Stomach (tissue), 9 donors: ENCODE data around the gene JMJD1C. TPM values are rescaled to one million over a fixed set of nuclear protein-coding genes. Genes with fewer than 3 reads are reported as not detected.

Experiments
- DNase-seq, 2 donors: peaks; one replicate each; pipeline versions ENCODE4 v3.0.0 to v3.0.0-alpha.2; 2013 to 2019
- H3K27ac ChIP-seq, 5 donors: fragments of 200-600 bp in 4 of 5; sonication (generic) in 4 of 5; one replicate each; pipeline ENCODE4 v1.5.1; 2013 to 2019; ENCODE audit warnings: mild to moderate bottlenecking in 1 of 5, moderate library complexity in 1 of 5
- H3K27me3 ChIP-seq, 3 donors: fragments of 200-600 bp; sonication (generic); one replicate each; pipeline ENCODE4 v1.5.1; 2017 to 2019; ENCODE audit warnings: mixed run types in 1 of 3
- H3K36me3 ChIP-seq, 4 donors: fragments of 200-600 bp; sonication (generic); 1 replicate in 3 of 4; 2 replicates in 1 of 4; pipeline ENCODE4 v1.5.1; 2016 to 2019
- H3K4me1 ChIP-seq, 4 donors: fragments of 200-600 bp; sonication (generic); one replicate each; pipeline ENCODE4 v1.5.1; 2016 to 2019
- H3K4me3 ChIP-seq, 4 donors: fragments of 200-600 bp; sonication (generic) in 3 of 4; one replicate each; pipeline ENCODE4 v1.5.1; 2016 to 2019; ENCODE audit warnings: mild to moderate bottlenecking in 1 of 4
- H3K9me3 ChIP-seq, 4 donors: fragments of 200-600 bp; sonication (generic); one replicate each; pipeline ENCODE4 v1.5.1; 2016 to 2019
- EP300 ChIP-seq: sonication (generic); formaldehyde crosslinking; IDR thresholded peaks from one replicate; pipeline ENCODE4 v1.6.1; 2017; ENCODE audit warnings: antibody characterized with exemption
- POLR2A ChIP-seq, 4 donors: fragments of 450-650 bp; IDR thresholded peaks; one replicate each; pipeline ENCODE4 v1.6.1; 2016; ENCODE audit warnings: antibody characterized with exemption in 4 of 4, control low read depth in 2 of 4, mild to moderate bottlenecking in 1 of 4, moderate library complexity in 1 of 4
- POLR2AphosphoS5 ChIP-seq, 3 donors: sonication (generic); formaldehyde crosslinking; IDR thresholded peaks; one replicate each; pipeline ENCODE4 v1.6.1; 2016; ENCODE audit warnings: antibody characterized with exemption in 3 of 3
- WGBS, 5 donors: extraction: QIAGEN DNeasy Blood & Tissue Kit in 3 of 5; methylation state at CpG; one replicate each; pipeline versions ENCODE4 v1.1.5 to v1.1.7; 2013 to 2018; 5-methylcytosine and 5-hydroxymethylcytosine counted together
- intact Hi-C: fragments of 100-400 bp; cut with DNase I; formaldehyde crosslinking; loops from one replicate; pipeline ENCODE4 v1.15.1; 2023; ENCODE audit warnings: low total_unique reads
- polyA plus RNA-seq, 3 donors: library from polyadenylated mRNA; stranded (reverse); fragments of 200-250 nt; gene quantifications; one replicate each; pipeline ENCODE4 v1.2.3, GENCODE V29; 2013
- total RNA-seq, 5 donors: library from RNA; depleted of rRNA; stranded (reverse); fragments of >200 nt; gene quantifications; one replicate each; pipeline versions ENCODE4 v1.1.0 to v1.2.3, GENCODE V29; 2014 to 2016
- TF ChIP-seq, protein P1 (sequence below), 7 experiments: fragments of 450-650 bp in 4 of 7; fragments of 200-600 bp in 3 of 7; sonication (generic) in 3 of 7; IDR thresholded peaks; one replicate each; pipeline ENCODE4 v1.5.1; 2016 to 2019; ENCODE audit warnings: antibody characterized with exemption in 7 of 7, control low read depth in 2 of 7, mild to moderate bottlenecking in 1 of 7
- donor health status: healthy with polysubstance abuse.
- donor health status: Bipolar disorder and iron deficiency.
- donor health status: healthy.

JMJD1C gene
- total and polyA plus RNA-seq, 8 donors: 13.6 to 235 (median 33.5) TPM

- 100% methylated on average over 1 of the region's 1 CpG for WGBS, 5 donors
- no peak for DNase-seq
- no peak for TF ChIP-seq POLR2A (IDR thresholded peaks at IDR 0.05)
- TF ChIP-seq POLR2AphosphoS5 (IDR thresholded peaks at IDR 0.05): no peak
- TF ChIP-seq, protein P1, sequence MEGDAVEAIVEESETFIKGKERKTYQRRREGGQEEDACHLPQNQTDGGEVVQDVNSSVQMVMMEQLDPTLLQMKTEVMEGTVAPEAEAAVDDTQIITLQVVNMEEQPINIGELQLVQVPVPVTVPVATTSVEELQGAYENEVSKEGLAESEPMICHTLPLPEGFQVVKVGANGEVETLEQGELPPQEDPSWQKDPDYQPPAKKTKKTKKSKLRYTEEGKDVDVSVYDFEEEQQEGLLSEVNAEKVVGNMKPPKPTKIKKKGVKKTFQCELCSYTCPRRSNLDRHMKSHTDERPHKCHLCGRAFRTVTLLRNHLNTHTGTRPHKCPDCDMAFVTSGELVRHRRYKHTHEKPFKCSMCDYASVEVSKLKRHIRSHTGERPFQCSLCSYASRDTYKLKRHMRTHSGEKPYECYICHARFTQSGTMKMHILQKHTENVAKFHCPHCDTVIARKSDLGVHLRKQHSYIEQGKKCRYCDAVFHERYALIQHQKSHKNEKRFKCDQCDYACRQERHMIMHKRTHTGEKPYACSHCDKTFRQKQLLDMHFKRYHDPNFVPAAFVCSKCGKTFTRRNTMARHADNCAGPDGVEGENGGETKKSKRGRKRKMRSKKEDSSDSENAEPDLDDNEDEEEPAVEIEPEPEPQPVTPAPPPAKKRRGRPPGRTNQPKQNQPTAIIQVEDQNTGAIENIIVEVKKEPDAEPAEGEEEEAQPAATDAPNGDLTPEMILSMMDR (IDR thresholded peaks at IDR 0.05): no peak
- TF ChIP-seq EP300: no peak
- no peak overlapping the region for H3K27ac ChIP-seq
- peaks cover 0 to 5% (median 0%) of the 10 kb centered on the region in 4 donors for H3K4me1 ChIP-seq
- no peak overlapping the region for H3K4me3 ChIP-seq
- no peaks in the 10 kb centered on the region for H3K27me3 ChIP-seq
- intact Hi-C loops: no loop called here
- H3K36me3 ChIP-seq: no peaks in the 10 kb centered on the region
- H3K9me3 ChIP-seq: no peaks in the 10 kb centered on the region
Measured at GRCh38 chr10:63366933-63367332, 98.8 kb downstream of the JMJD1C start.

DNA sequence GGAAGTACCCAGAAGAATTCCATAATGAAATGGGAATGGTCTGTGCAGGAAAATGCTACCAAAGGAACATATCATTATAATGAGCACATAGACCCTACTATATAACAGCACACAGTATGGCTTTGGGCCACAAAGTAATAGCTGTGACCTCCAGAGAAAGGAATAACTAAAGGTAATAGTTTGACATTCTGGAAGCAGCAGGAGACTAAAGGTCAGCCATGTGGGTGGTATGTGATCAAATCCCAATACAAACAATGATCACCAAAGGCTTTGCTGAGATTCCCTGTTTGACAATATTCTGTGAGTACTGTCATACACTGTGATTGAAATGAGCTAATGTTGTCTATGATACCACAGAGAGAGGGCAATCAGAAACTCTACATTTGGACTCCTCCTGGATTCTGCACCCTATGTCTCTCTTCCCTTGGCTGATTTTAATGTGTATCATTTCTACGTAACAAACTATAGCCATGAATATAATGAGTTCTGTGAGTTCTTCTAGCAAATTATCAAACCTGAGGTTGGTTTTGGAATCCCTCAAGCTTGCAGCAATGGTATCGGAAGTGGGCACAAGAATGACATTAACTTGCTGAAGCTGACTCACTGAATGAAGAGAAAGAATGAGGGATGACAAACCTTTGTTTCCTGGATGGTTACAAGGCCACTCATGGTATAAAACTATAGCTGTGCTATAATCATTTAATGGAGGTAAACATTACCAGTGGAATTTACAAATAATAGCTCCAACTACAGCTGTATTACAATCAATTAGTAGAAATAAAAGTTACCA, 99.6 kb downstream of the JMJD1C start:
- H3K27ac ChIP-seq: no peak overlapping the region
- TF ChIP-seq POLR2A (IDR thresholded peaks at IDR 0.05) (no peak), EP300 (no peak), POLR2AphosphoS5 (IDR thresholded peaks at IDR 0.05) (no peak)
- TF ChIP-seq, protein P1 (IDR thresholded peaks at IDR 0.05): no peak
- no peak for DNase-seq
- H3K9me3 ChIP-seq: no peaks in the 10 kb centered on the region
- H3K27me3 ChIP-seq: no peaks in the 10 kb centered on the region
- no peaks in the 10 kb centered on the region for H3K36me3 ChIP-seq
- intact Hi-C loops: no loop called here
- H3K4me1 ChIP-seq: peaks cover 0 to 5% (median 0%) of the 10 kb centered on the region in 4 donors
- no peak overlapping the region for H3K4me3 ChIP-seq
- WGBS, 5 donors: 96 to 100% (median 98%) methylated on average over 2 of the region's 2 CpGs

DNA sequence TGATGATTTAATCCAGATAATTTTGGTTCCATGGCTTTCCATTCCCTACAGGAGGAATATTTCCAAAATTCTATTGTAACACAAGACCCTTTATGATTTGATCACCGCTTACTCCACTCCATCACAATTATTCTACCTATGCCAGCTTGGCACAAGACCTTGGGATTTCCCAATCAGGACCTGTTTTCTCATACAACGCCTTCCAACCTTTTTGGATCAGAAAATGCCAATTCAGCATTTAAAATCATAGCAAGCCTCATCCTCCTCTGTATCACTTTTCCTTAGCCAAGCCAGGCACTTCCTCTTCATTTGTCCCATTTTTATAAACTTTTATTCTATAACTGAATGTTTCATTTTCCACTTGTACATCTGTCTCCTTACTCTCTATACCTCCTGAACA, 100.9 kb downstream of the JMJD1C start:
- intact Hi-C loops: no loop called here
- no peak overlapping the region for H3K4me3 ChIP-seq
- no peak overlapping the region for H3K27ac ChIP-seq
- DNase-seq: no peak
- no peaks in the 10 kb centered on the region for H3K27me3 ChIP-seq
- WGBS, 5 donors: 90 to 97% (median 94%) methylated on average over 2 of the region's 2 CpGs
- H3K9me3 ChIP-seq: no peaks in the 10 kb centered on the region
- H3K4me1 ChIP-seq: peaks cover 0 to 5% (median 0%) of the 10 kb centered on the region in 4 donors
- H3K36me3 ChIP-seq: no peaks in the 10 kb centered on the region
- TF ChIP-seq POLR2A (IDR thresholded peaks at IDR 0.05) (no peak), EP300 (no peak), POLR2AphosphoS5 (IDR thresholded peaks at IDR 0.05) (no peak)
- TF ChIP-seq, protein P1 (IDR thresholded peaks at IDR 0.05): no peak

- H3K4me3 ChIP-seq: no peak overlapping the region
- H3K4me1 ChIP-seq: peaks cover 0 to 5% (median 0%) of the 10 kb centered on the region in 4 donors
- 90 to 96% (median 94%) methylated on average over 7 of the region's 7 CpGs for WGBS, 5 donors
- intact Hi-C loops: no loop called here
- TF ChIP-seq EP300: no peak
- TF ChIP-seq, protein P1 (IDR thresholded peaks at IDR 0.05): no peak
- no peak for TF ChIP-seq POLR2AphosphoS5 (IDR thresholded peaks at IDR 0.05)
- TF ChIP-seq POLR2A (IDR thresholded peaks at IDR 0.05): no peak
- no peaks in the 10 kb centered on the region for H3K27me3 ChIP-seq
- no peak overlapping the region for H3K27ac ChIP-seq
- H3K9me3 ChIP-seq: no peaks in the 10 kb centered on the region
- DNase-seq: no peak
- no peaks in the 10 kb centered on the region for H3K36me3 ChIP-seq
Measured at GRCh38 chr10:63363951-63364350, 101.8 kb downstream of the JMJD1C start.
